Measurements from ENCODE around the gene ENPP3. TPM values are rescaled to one million over a fixed set of nuclear protein-coding genes. Genes with fewer than 3 reads are reported as not detected.

ENPP3 gene
- total RNA-seq, 2 experiments from 2014 or later = 1.3 to 2.3 TPM

GRCh38 chr6:131792091-131792496 is 155.0 kb downstream of the ENPP3 start:
- Histone ChIP-seq H3K9me3 (ENCODE audit: low read length) (no peaks in the 10 kb centered on the region), H3K36me3 (ENCODE audit: insufficient read depth, low read length) (no peaks in the 10 kb centered on the region), H3K27ac (ENCODE audit: low read depth, low read length, poor library complexity, severe bottlenecking) (no peak overlapping the region), H3K4me1 (ENCODE audit: insufficient read depth, low read length, poor library complexity, severe bottlenecking) (no peaks in the 10 kb centered on the region), H4K20me1 (ENCODE audit: insufficient read depth, low read length) (no peaks in the 10 kb centered on the region), H3K4me3 (ENCODE audit: low read depth, low read length, poor library complexity, severe bottlenecking) (no peak overlapping the region), H2AFZ (ENCODE audit: low read length) (no peak overlapping the region), H3K4me2 (ENCODE audit: low read length) (no peak overlapping the region), H3K79me2 (ENCODE audit: insufficient read depth, low read depth, low read length) (no peaks in the 10 kb centered on the region), H3K9me2 (ENCODE audit: insufficient read depth, low read length) (no peaks in the 10 kb centered on the region)
- no TSS peak for BruUV-seq (replicated peaks)
- intact Hi-C loops (cut with micrococcal nuclease; ENCODE audit: unreplicated experiment) = no loop called here
- TF ChIP-seq CTCF (conservative IDR thresholded peaks at IDR 0.05; ENCODE audit: low read length) (no peak), EZH2phosphoT487 (IDR thresholded peaks at IDR 0.05; ENCODE audit: borderline replicate concordance, low read depth, low read length) (no peak)
- DNase-seq (ENCODE audit: low spot score) = no peak
- ChIA-PET CTCF (ENCODE audit: unreplicated experiment) (interaction anchor here (0.6 kb wide), 1 partner anchor 654 kb away, joined by 3 read pairs; no protein-coding TSS in a partner anchor), POLR2A (no interaction called here)

GRCh38 chr6:131795366-131795765 is 158.3 kb downstream of the ENPP3 start:
- Histone ChIP-seq H3K4me2 (ENCODE audit: low read length) (no peak overlapping the region), H4K20me1 (ENCODE audit: insufficient read depth, low read length) (no peaks in the 10 kb centered on the region), H3K36me3 (ENCODE audit: insufficient read depth, low read length) (no peaks in the 10 kb centered on the region), H3K4me3 (ENCODE audit: low read depth, low read length, poor library complexity, severe bottlenecking) (no peak overlapping the region), H3K9me2 (ENCODE audit: insufficient read depth, low read length) (no peaks in the 10 kb centered on the region), H2AFZ (ENCODE audit: low read length) (no peak overlapping the region), H3K9me3 (ENCODE audit: low read length) (no peaks in the 10 kb centered on the region), H3K4me1 (ENCODE audit: insufficient read depth, low read length, poor library complexity, severe bottlenecking) (no peaks in the 10 kb centered on the region), H3K27ac (ENCODE audit: low read depth, low read length, poor library complexity, severe bottlenecking) (no peak overlapping the region), H3K79me2 (ENCODE audit: insufficient read depth, low read depth, low read length) (no peaks in the 10 kb centered on the region)
- intact Hi-C loops (cut with micrococcal nuclease; ENCODE audit: unreplicated experiment) = no loop called here
- TF ChIP-seq CTCF (conservative IDR thresholded peaks at IDR 0.05; ENCODE audit: low read length) (no peak), EZH2phosphoT487 (IDR thresholded peaks at IDR 0.05; ENCODE audit: borderline replicate concordance, low read depth, low read length) (no peak)
- BruUV-seq (replicated peaks) = no TSS peak
- ChIA-PET CTCF (ENCODE audit: unreplicated experiment) (no interaction called here), POLR2A (no interaction called here)
- no peak for DNase-seq (ENCODE audit: low spot score)

Small RNA genes within 50 kb of the gene (microRNA-seq; reads per million reads assigned to microRNA genes)
- not detected for gene MIR548H5 (ENCODE audit: borderline replicate concordance)

Small RNA genes within 50 kb of the gene (small RNA-seq; reads per million reads assigned to genes)
- gene MIR548H5 = not detected
- 0.16 reads per million for gene RNU4-18P

Other genes starting within 250 kb of the ENPP3 start
- gene ARG1, start 64.1 kb upstream of the ENPP3 start, total RNA-seq (2014; rRNA removed; shearing (Covaris generic)) = not detected in 2 replicates
- not detected in 2 replicates for gene ARG1, start 64.1 kb upstream of the ENPP3 start, total RNA-seq (2022)
- 28.2 and 30.2 TPM in 2 replicates for gene MED23, start 9.1 kb upstream of the ENPP3 start, total RNA-seq (2014; rRNA removed; shearing (Covaris generic))
- gene MED23, start 9.1 kb upstream of the ENPP3 start, total RNA-seq (2022) = 34.2 and 39.9 TPM in 2 replicates
- not detected in 2 replicates for gene OR2A4, start 64.1 kb downstream of the ENPP3 start, total RNA-seq (2014; rRNA removed; shearing (Covaris generic))
- gene OR2A4, start 64.1 kb downstream of the ENPP3 start, total RNA-seq (2022) = not detected in 2 replicates
- gene CTAGE9, start 73.7 kb downstream of the ENPP3 start, total RNA-seq (2014; rRNA removed; shearing (Covaris generic)) = not detected in 2 replicates
- gene CTAGE9, start 73.7 kb downstream of the ENPP3 start, total RNA-seq (2022) = not detected in 2 replicates
- gene ENPP1, start 170.7 kb downstream of the ENPP3 start, total RNA-seq (2014; rRNA removed; shearing (Covaris generic)) = not detected in 2 replicates
- 0.34 and 0.39 TPM in 2 replicates for gene ENPP1, start 170.7 kb downstream of the ENPP3 start, total RNA-seq (2022)

All from OCI-LY7 (cell line).